Fibroblast of lung (primary cell): ENCODE data around the gene FMO5. TPM values are rescaled to one million over a fixed set of nuclear protein-coding genes. Genes with fewer than 3 reads are reported as not detected.

ENCODE experiments used
- DNase-seq, 2 donors: peaks; one replicate each; pipeline versions ENCODE4 v3.0.0 to v3.0.0-alpha.2; 2010; ENCODE audit warnings: low read depth in 2 of 2
- H2AFZ ChIP-seq: 2 replicates; pipeline ENCODE4 v1.5.1; 2012; ENCODE audit warnings: low read length, control low read depth, inconsistent platforms
- H3K27ac ChIP-seq: 2 replicates; pipeline ENCODE4 v1.5.1; 2011; ENCODE audit warnings: low read length, control low read depth; ENCODE audit not compliant: insufficient read depth
- H3K27me3 ChIP-seq: 2 replicates; pipeline ENCODE4 v1.5.1; 2011; ENCODE audit warnings: mild to moderate bottlenecking, low read length; ENCODE audit not compliant: control insufficient read depth, insufficient read depth
- H3K36me3 ChIP-seq: 2 replicates; pipeline ENCODE4 v1.5.1; 2011; ENCODE audit warnings: low read length; ENCODE audit not compliant: control insufficient read depth, insufficient read depth
- H3K4me1 ChIP-seq: 2 replicates; pipeline ENCODE4 v1.5.1; 2011; ENCODE audit warnings: low read length; ENCODE audit not compliant: control insufficient read depth, insufficient read depth; ENCODE audit errors: extremely low read depth
- H3K4me2 ChIP-seq: 2 replicates; pipeline ENCODE4 v1.5.1; 2011; ENCODE audit warnings: low read length, control low read depth; ENCODE audit not compliant: insufficient read depth; ENCODE audit errors: extremely low read depth
- H3K4me3 ChIP-seq, 4 experiments: fragments of 200-600 bp in 1 of 4; sonication (generic) in 1 of 4; replicated peaks in 1 of 4; 2 replicates each; pipeline ENCODE4 v1.5.1; 2011 to 2016; ENCODE audit warnings: low read length in 4 of 4, low read depth in 3 of 4, mild to moderate bottlenecking in 3 of 4, control low read depth in 2 of 4, inconsistent platforms in 1 of 4, mixed read lengths in 1 of 4; ENCODE audit not compliant: insufficient read depth in 1 of 4; ENCODE audit errors: control extremely low read depth in 1 of 4
- H3K79me2 ChIP-seq: 2 replicates; pipeline ENCODE4 v1.5.1; 2012; ENCODE audit warnings: mild to moderate bottlenecking, low read length, inconsistent platforms; ENCODE audit not compliant: control insufficient read depth, insufficient read depth
- H3K9ac ChIP-seq: 2 replicates; pipeline ENCODE4 v1.5.1; 2011; ENCODE audit warnings: mild to moderate bottlenecking, low read length, control low read depth; ENCODE audit not compliant: insufficient read depth
- H3K9me3 ChIP-seq: 2 replicates; pipeline ENCODE4 v1.5.1; 2012; ENCODE audit warnings: low read depth, low read length; ENCODE audit not compliant: control insufficient read depth, insufficient read depth
- H4K20me1 ChIP-seq: 2 replicates; pipeline ENCODE4 v1.5.1; 2011; ENCODE audit warnings: low read length; ENCODE audit not compliant: control insufficient read depth, insufficient read depth; ENCODE audit errors: extremely low read depth
- CTCF ChIP-seq, 2 donors: IDR thresholded peaks in 1 of 2; conservative IDR thresholded peaks in 1 of 2; 1 replicate in 1 of 2; 2 replicates in 1 of 2; pipeline ENCODE4 v1.5.1; 2011 to 2012; ENCODE audit warnings: low read length in 2 of 2, control low read depth in 1 of 2, inconsistent platforms in 1 of 2, low read depth in 1 of 2, mild to moderate bottlenecking in 1 of 2
- EZH2 ChIP-seq: IDR thresholded peaks from 2 replicates; pipeline ENCODE4 v1.5.1; 2012; ENCODE audit warnings: low read length, control low read depth, mild to moderate bottlenecking; ENCODE audit errors: missing control alignments
- polyA minus RNA-seq: library from RNA; depleted of rRNA, polyadenylated mRNA; stranded (reverse); fragments of >200 nt; gene quantifications from 2 replicates; pipeline ENCODE4 v1.2.3, GENCODE V29; 2011; ENCODE audit warnings: low replicate concordance
- polyA plus RNA-seq, 2 donors: library from polyadenylated mRNA; depleted of rRNA in 1 of 2; stranded (reverse) in 1 of 2; unstranded in 1 of 2; fragments of >200 nt; gene quantifications; 2 replicates each; pipeline ENCODE4 v1.2.1, GENCODE V29; 2011 to 2012; ENCODE audit warnings: missing spikeins in 1 of 2
- total RNA-seq: library from RNA; depleted of rRNA; stranded (reverse); fragments of >200 nt; gene quantifications from 2 replicates; pipeline ENCODE4 v1.2.1, GENCODE V29; 2014

The FMO5 gene, protein sequence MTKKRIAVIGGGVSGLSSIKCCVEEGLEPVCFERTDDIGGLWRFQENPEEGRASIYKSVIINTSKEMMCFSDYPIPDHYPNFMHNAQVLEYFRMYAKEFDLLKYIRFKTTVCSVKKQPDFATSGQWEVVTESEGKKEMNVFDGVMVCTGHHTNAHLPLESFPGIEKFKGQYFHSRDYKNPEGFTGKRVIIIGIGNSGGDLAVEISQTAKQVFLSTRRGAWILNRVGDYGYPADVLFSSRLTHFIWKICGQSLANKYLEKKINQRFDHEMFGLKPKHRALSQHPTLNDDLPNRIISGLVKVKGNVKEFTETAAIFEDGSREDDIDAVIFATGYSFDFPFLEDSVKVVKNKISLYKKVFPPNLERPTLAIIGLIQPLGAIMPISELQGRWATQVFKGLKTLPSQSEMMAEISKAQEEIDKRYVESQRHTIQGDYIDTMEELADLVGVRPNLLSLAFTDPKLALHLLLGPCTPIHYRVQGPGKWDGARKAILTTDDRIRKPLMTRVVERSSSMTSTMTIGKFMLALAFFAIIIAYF
- total RNA-seq (1.3 and 2.8 TPM in 2 replicates), polyA plus RNA-seq (1.2 and 2.0 TPM in 2 replicates), polyA minus RNA-seq (0.27 TPM in 1 of 2 replicates, not detected in the other)
- polyA plus RNA-seq (2012): 1.1 and 2.4 TPM in 2 replicates

- TF ChIP-seq CTCF (conservative IDR thresholded peaks at IDR 0.05 in 1 of 2, IDR thresholded peaks at IDR 0.05 in 1 of 2; ENCODE audit: low read depth in 1 of 2, low read length in 2 of 2) (peak; percentile 12 to 33), EZH2 (no peak)
- Histone ChIP-seq H3K4me3 (peak within 1 kb of the TSS; percentile 26 to 89 (median 58)), H3K27me3 (no peaks in the 10 kb centered on the region), H3K4me2 (peak within 1 kb of the TSS; percentile 29), H3K4me1 (no peaks in the 10 kb centered on the region), H3K27ac (no peak within 1 kb of the TSS), H2AFZ (peak within 1 kb of the TSS; percentile 61), H3K36me3 (no peaks in the 10 kb centered on the region), H4K20me1 (no peaks in the 10 kb centered on the region), H3K79me2 (no peaks in the 10 kb centered on the region), H3K9ac (no peak within 1 kb of the TSS), H3K9me3 (no peaks in the 10 kb centered on the region)
- DNase-seq: peak; percentile 62 to 76
Observed at GRCh38 chr1:147225193-147225730, at the start of gene FMO5. Gene FMO5 (minus strand): TSS chr1:147225339. CDS start chr1:147225029, 310 bp downstream.

DNA sequence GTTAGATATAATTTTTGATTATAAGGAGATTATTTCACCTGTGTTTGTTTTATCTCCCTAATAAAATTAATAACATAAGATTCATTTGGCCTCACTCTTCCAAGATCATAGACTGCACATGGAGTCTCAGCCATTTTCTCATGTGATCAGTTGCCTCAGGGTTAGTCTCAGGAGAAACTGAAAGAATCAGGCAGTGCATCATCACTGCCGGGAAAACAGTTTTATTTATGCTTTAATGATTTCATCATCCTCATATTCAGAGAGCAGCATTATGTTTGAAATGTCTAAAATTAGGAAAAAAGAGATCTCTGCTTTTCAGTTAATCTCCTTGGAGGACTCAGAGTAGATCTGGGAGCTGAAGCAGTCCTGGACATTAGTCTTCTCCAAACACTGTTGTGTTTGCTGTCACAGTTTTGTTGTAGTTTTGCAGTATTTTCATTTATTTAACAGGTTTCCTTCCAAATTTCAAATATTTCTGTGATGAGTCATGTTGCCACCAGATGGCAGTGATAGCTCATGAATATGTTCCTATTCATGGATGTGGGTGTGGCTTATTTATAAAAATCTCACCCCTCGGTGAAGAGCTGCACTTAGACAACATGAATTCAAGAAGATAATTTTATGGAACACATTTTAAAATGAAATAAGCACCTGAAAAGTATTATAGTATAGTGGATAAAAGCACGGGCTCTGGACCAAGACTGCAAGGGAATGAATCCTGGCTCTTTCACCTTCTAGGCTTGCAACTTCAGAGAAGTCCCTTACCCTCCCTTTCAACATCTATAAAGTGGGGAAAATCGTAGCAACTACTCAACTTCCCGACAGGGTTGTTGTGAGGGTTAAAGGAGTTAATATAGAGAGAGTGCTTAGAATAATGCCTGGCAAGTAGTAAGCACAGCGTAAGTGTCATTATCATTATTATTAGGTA lies 48.5 kb upstream of the FMO5 start:
- no peaks in the 10 kb centered on the region for H3K27me3 ChIP-seq
- H3K9me3 ChIP-seq: no peaks in the 10 kb centered on the region
- no peaks in the 10 kb centered on the region for H3K79me2 ChIP-seq
- H3K36me3 ChIP-seq: peaks cover 7% of the 10 kb centered on the region
- peak overlapping the region; percentile 25 for H3K4me2 ChIP-seq
- H4K20me1 ChIP-seq: no peaks in the 10 kb centered on the region
- DNase-seq: peak; percentile 79 to 93
- no peak for TF ChIP-seq EZH2
- peak; percentile 10 to 27 for TF ChIP-seq CTCF (conservative IDR thresholded peaks at IDR 0.05 in 1 of 2, IDR thresholded peaks at IDR 0.05 in 1 of 2; ENCODE audit: low read depth in 1 of 2, low read length in 2 of 2)
- peak overlapping the region; percentile 15 for H2AFZ ChIP-seq
- H3K4me3 ChIP-seq: peak overlapping the region in 1 of 4 experiments; percentile 40
- peaks cover 5% of the 10 kb centered on the region for H3K4me1 ChIP-seq
- peak overlapping the region; percentile 60 for H3K27ac ChIP-seq
- H3K9ac ChIP-seq: peak overlapping the region; percentile 3
